Panc1 (cell line): ENCODE results near the gene MYG1. TPM values are rescaled to one million over a fixed set of nuclear protein-coding genes. Genes with fewer than 3 reads are reported as not detected.

ENCODE experiments used
- ATAC-seq: fragments of 200-7000 bp; cut with Tn5 transposase; 2 replicates; pipeline ENCODE4 v1.9.1; 2020; ENCODE audit warnings: mild to moderate bottlenecking, moderate library complexity
- BruUV-seq: library from RNA; stranded (reverse); fragments of 400-500 nt; replicated peaks from 2 replicates; lab custom pipeline; 2021; lab: Mats Ljungman, UMichigan
- CTCF ChIA-PET: fragments of 300-600 bp; sonication (Branson Sonifier 250); formaldehyde crosslinking; loops from one replicate; lab custom pipeline; 2022; ENCODE audit warnings: antibody characterized with exemption; lab: Charles Lee
- POLR2A ChIA-PET: fragments of 300-600 bp; sonication (Branson Sonifier 250); formaldehyde crosslinking; loops from one replicate; lab custom pipeline; 2022; ENCODE audit warnings: antibody characterized with exemption; lab: Charles Lee
- DNase-seq: peaks from one replicate; pipeline ENCODE4 v3.0.0-alpha.2; 2010; ENCODE audit warnings: low read depth, low spot score
- H3K27ac ChIP-seq: 2 replicates; pipeline ENCODE4 v1.5.1; 2011; ENCODE audit warnings: mild to moderate bottlenecking, low read length, inconsistent platforms
- H3K27me3 ChIP-seq: fragments of 200-500 bp; sonication (Bioruptor generic); 2 replicates; pipeline ENCODE4 v1.6.0; 2014; ENCODE audit warnings: low read length, inconsistent platforms; ENCODE audit not compliant: control insufficient read depth, insufficient read depth
- H3K36me3 ChIP-seq: fragments of 200-500 bp; sonication (Bioruptor generic); 2 replicates; pipeline ENCODE4 v1.5.1; 2014; ENCODE audit warnings: inconsistent platforms, mild to moderate bottlenecking, low read length, moderate library complexity; ENCODE audit not compliant: control insufficient read depth, insufficient read depth
- H3K4me1 ChIP-seq: 2 replicates; pipeline ENCODE4 v1.5.1; 2011; ENCODE audit warnings: inconsistent platforms, mild to moderate bottlenecking, low read length, moderate library complexity; ENCODE audit not compliant: control insufficient read depth, insufficient read depth
- H3K4me3 ChIP-seq, 2 experiments: 2 replicates each; pipeline ENCODE4 v1.5.1; 2011 to 2012; ENCODE audit warnings: low read depth in 2 of 2, low read length in 2 of 2, mild to moderate bottlenecking in 2 of 2, inconsistent platforms in 1 of 2, moderate library complexity in 1 of 2
- H3K9me3 ChIP-seq: fragments of 200-500 bp; sonication (Bioruptor generic); 2 replicates; pipeline ENCODE4 v1.5.1; 2014; ENCODE audit warnings: low read depth, mild to moderate bottlenecking, inconsistent platforms, low read length, moderate library complexity; ENCODE audit not compliant: control insufficient read depth, insufficient read depth
- POLR2AphosphoS5 ChIP-seq: IDR thresholded peaks from 2 replicates; pipeline ENCODE4 v1.6.1; 2012; ENCODE audit warnings: mild to moderate bottlenecking, low read depth, low read length, moderate library complexity
- SIN3A ChIP-seq: IDR thresholded peaks from 2 replicates; pipeline ENCODE4 v1.6.1; 2012; ENCODE audit warnings: low read depth, mild to moderate bottlenecking, low read length, moderate library complexity, borderline replicate concordance; ENCODE audit not compliant: insufficient read depth
- TCF7L2 ChIP-seq: IDR thresholded peaks from 2 replicates; pipeline ENCODE4 v1.6.1; 2011; ENCODE audit warnings: mild to moderate bottlenecking, low read depth, low read length, inconsistent platforms
- in situ Hi-C: cut with HindIII; loops from 2 replicates; pipeline ENCODE4 v1.10.0; 2016; ENCODE audit warnings: low sequenced_read_pairs, low pct_unique_long_range_greater_than_20kb
- intact Hi-C: fragments of 100-400 bp; cut with micrococcal nuclease; formaldehyde crosslinking; loops from one replicate; pipeline ENCODE4 v1.10.0; 2022; ENCODE audit not compliant: unreplicated experiment
- total RNA-seq: library from RNA; stranded (reverse); gene quantifications from one replicate; pipeline ENCODE4 v1.2.1, GENCODE V29; 2021; ENCODE audit not compliant: unreplicated experiment
- TF ChIP-seq, protein P1 (sequence below): fragments of 450-650 bp; IDR thresholded peaks from 2 replicates; pipeline ENCODE4 v1.5.1; 2017; ENCODE audit warnings: mild to moderate bottlenecking
- TF ChIP-seq, protein P2 (sequence below), 2 experiments: IDR thresholded peaks; 2 replicates each; pipeline ENCODE4 v1.6.1; 2011 to 2012; ENCODE audit warnings: low read depth in 2 of 2, control low read depth in 1 of 2, low read length in 1 of 2, mild to moderate bottlenecking in 1 of 2, moderate library complexity in 1 of 2; ENCODE audit not compliant: insufficient read depth in 1 of 2

MYG1 gene
- total RNA-seq, 1 experiment from 2014 or later, result 77.4 TPM

DNA sequence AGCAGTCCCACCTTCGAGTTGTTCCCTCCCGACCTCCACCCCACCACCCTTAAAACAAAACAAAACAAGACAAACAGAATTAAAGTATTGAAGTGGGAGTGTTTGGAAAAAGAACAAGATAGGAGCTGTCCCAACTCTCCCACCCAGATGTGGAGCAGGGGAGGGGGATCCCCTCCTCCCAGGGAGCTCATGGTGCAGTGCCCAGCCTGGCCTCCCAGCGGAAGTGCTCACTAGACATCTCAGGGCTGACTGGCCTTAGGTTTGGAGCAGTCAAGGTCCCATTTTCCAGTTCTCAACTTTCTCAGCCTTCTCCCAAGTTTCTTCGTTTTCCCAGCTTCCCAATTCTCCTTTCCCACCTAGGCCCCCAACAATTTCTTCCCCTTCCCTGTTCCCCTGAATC is 33.8 kb downstream of the MYG1 start:
- no peak for DNase-seq
- H3K4me1 ChIP-seq, result no peaks in the 10 kb centered on the region
- ChIA-PET POLR2A (no interaction called here), CTCF (interaction anchor here (0.5 to 0.6 kb wide), 2 partner anchors 12 to 454 kb away, joined by 3 to 4 read pairs; no protein-coding TSS in a partner anchor)
- H3K36me3 ChIP-seq, result no peaks in the 10 kb centered on the region
- TF ChIP-seq, protein P1, sequence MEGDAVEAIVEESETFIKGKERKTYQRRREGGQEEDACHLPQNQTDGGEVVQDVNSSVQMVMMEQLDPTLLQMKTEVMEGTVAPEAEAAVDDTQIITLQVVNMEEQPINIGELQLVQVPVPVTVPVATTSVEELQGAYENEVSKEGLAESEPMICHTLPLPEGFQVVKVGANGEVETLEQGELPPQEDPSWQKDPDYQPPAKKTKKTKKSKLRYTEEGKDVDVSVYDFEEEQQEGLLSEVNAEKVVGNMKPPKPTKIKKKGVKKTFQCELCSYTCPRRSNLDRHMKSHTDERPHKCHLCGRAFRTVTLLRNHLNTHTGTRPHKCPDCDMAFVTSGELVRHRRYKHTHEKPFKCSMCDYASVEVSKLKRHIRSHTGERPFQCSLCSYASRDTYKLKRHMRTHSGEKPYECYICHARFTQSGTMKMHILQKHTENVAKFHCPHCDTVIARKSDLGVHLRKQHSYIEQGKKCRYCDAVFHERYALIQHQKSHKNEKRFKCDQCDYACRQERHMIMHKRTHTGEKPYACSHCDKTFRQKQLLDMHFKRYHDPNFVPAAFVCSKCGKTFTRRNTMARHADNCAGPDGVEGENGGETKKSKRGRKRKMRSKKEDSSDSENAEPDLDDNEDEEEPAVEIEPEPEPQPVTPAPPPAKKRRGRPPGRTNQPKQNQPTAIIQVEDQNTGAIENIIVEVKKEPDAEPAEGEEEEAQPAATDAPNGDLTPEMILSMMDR, result no peak
- TF ChIP-seq, protein P2, sequence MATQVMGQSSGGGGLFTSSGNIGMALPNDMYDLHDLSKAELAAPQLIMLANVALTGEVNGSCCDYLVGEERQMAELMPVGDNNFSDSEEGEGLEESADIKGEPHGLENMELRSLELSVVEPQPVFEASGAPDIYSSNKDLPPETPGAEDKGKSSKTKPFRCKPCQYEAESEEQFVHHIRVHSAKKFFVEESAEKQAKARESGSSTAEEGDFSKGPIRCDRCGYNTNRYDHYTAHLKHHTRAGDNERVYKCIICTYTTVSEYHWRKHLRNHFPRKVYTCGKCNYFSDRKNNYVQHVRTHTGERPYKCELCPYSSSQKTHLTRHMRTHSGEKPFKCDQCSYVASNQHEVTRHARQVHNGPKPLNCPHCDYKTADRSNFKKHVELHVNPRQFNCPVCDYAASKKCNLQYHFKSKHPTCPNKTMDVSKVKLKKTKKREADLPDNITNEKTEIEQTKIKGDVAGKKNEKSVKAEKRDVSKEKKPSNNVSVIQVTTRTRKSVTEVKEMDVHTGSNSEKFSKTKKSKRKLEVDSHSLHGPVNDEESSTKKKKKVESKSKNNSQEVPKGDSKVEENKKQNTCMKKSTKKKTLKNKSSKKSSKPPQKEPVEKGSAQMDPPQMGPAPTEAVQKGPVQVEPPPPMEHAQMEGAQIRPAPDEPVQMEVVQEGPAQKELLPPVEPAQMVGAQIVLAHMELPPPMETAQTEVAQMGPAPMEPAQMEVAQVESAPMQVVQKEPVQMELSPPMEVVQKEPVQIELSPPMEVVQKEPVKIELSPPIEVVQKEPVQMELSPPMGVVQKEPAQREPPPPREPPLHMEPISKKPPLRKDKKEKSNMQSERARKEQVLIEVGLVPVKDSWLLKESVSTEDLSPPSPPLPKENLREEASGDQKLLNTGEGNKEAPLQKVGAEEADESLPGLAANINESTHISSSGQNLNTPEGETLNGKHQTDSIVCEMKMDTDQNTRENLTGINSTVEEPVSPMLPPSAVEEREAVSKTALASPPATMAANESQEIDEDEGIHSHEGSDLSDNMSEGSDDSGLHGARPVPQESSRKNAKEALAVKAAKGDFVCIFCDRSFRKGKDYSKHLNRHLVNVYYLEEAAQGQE (IDR thresholded peaks at IDR 0.05; ENCODE audit: insufficient read depth in 1 of 2, low read depth in 2 of 2, low read length in 1 of 2), result no peak
- no peak for TF ChIP-seq TCF7L2
- TF ChIP-seq SIN3A, result no peak
- no peak for TF ChIP-seq POLR2AphosphoS5
- H3K9me3 ChIP-seq, result no peaks in the 10 kb centered on the region
- H3K27me3 ChIP-seq, result no peaks in the 10 kb centered on the region
- no TSS peak for BruUV-seq
- no peak for ATAC-seq
- in situ Hi-C loops, result no loop called here
- no peak overlapping the region for H3K27ac ChIP-seq
- intact Hi-C loops, result no loop called here
- H3K4me3 ChIP-seq, result no peak overlapping the region

DNA sequence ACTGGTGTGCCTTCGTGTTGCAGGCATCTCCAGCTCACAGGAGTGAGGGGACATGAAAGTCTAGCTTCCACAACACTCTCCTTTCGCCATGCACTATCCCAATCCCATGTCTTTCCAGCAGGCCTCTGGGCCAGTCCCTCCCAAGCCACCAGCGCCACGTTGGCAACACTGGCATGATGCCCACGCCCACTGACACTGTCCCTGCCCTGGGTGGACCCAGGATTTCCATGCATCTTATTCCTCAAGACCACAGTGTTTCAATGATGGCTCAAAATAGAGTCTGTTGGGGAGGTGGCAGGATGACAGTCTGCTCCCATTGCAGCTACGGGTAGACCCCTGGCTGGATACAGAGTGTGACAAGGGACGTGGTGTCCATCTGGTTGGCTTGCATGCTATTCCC is 34.4 kb downstream of the MYG1 start:
- Histone ChIP-seq H3K36me3 (no peaks in the 10 kb centered on the region), H3K4me3 (no peak overlapping the region), H3K4me1 (no peaks in the 10 kb centered on the region), H3K9me3 (no peaks in the 10 kb centered on the region), H3K27me3 (no peaks in the 10 kb centered on the region), H3K27ac (no peak overlapping the region)
- CTCF ChIA-PET, result interaction anchor here (0.6 kb wide), 1 partner anchor 453 kb away, joined by 4 read pairs; no protein-coding TSS in a partner anchor
- ATAC-seq (no peak), DNase-seq (no peak)
- TF ChIP-seq SIN3A, result no peak
- TF ChIP-seq, protein P2 (IDR thresholded peaks at IDR 0.05; ENCODE audit: insufficient read depth in 1 of 2, low read depth in 2 of 2, low read length in 1 of 2), result no peak
- TF ChIP-seq TCF7L2, result no peak
- TF ChIP-seq, protein P1, result no peak
- TF ChIP-seq POLR2AphosphoS5, result no peak
- intact Hi-C loops, result no loop called here
- no TSS peak for BruUV-seq
- in situ Hi-C loops, result no loop called here
- POLR2A ChIA-PET, result no interaction called here
